GM18507 (cell line): ENCODE results near the gene FZD10.

Experiments used
- DNase-seq: peaks from one replicate; pipeline ENCODE4 v3.0.0; 2011; ENCODE audit warnings: low read depth; ENCODE audit not compliant: insufficient read length; ENCODE audit errors: extremely low spot score
- FAIRE-seq: peaks from 2 replicates; lab custom pipeline; 2011; peaks lifted over from hg19 to GRCh38; lab: Jason Lieb, UNC

Gene FZD10

GRCh38 chr12:130162267-130162666 is at the start of gene FZD10:
Gene FZD10 (plus strand): TSS chr12:130162464. CDS start chr12:130162943, 479 bp downstream.
- no peak for FAIRE-seq
- no peak for DNase-seq

GRCh38 chr12:130114952-130115351 is 47.3 kb upstream of the FZD10 start:
- no peak for DNase-seq
- FAIRE-seq = no peak

- DNase-seq (no peak), FAIRE-seq (no peak)
Observed at GRCh38 chr12:130115646-130116045, 46.6 kb upstream of the FZD10 start.

- FAIRE-seq = no peak
Observed at GRCh38 chr12:130116791-130117190, 45.5 kb upstream of the FZD10 start.

GRCh38 chr12:130117233-130117632 is 45.0 kb upstream of the FZD10 start:
- FAIRE-seq (no peak), DNase-seq (no peak)

More at GRCh38 chr12:130116791-130117190, 45.5 kb upstream of the FZD10 start:
- no peak for DNase-seq

GRCh38 chr12:130117701-130118100 is 44.6 kb upstream of the FZD10 start:
- FAIRE-seq (no peak), DNase-seq (no peak)

GRCh38 chr12:130118181-130118580 is 44.1 kb upstream of the FZD10 start:
- no peak for FAIRE-seq

GRCh38 chr12:130119241-130119861 is 42.9 kb upstream of the FZD10 start:
- DNase-seq = no peak
- FAIRE-seq = no peak

More at GRCh38 chr12:130118181-130118580, 44.1 kb upstream of the FZD10 start:
- DNase-seq = no peak

GRCh38 chr12:130120012-130120805 is 42.1 kb upstream of the FZD10 start:
- FAIRE-seq (no peak), DNase-seq (no peak)

GRCh38 chr12:130121226-130122000 is 40.9 kb upstream of the FZD10 start:
- FAIRE-seq (no peak), DNase-seq (no peak)

GRCh38 chr12:130122356-130122755 is 39.9 kb upstream of the FZD10 start:
- no peak for FAIRE-seq

GRCh38 chr12:130124106-130124505 is 38.2 kb upstream of the FZD10 start:
- FAIRE-seq (no peak), DNase-seq (no peak)

More at GRCh38 chr12:130122356-130122755, 39.9 kb upstream of the FZD10 start:
- no peak for DNase-seq

GRCh38 chr12:130124605-130125244 is 37.5 kb upstream of the FZD10 start:
- FAIRE-seq (no peak), DNase-seq (no peak)

GRCh38 chr12:130126023-130126432 is 36.2 kb upstream of the FZD10 start:
- FAIRE-seq (no peak), DNase-seq (no peak)

- DNase-seq (no peak), FAIRE-seq (no peak)
Observed at GRCh38 chr12:130127532-130127911, 34.7 kb upstream of the FZD10 start.

GRCh38 chr12:130127912-130128789 is 34.1 kb upstream of the FZD10 start:
- DNase-seq (no peak), FAIRE-seq (no peak)

GRCh38 chr12:130128790-130129735 is 33.2 kb upstream of the FZD10 start:
- no peak for FAIRE-seq
- no peak for DNase-seq

- FAIRE-seq (no peak), DNase-seq (no peak)
Observed at GRCh38 chr12:130130346-130130745, 31.9 kb upstream of the FZD10 start.
